Activated gamma-delta T cell treated with Interleukin-2 at 50 U/mL for 16 hours (primary cell): ENCODE data around the gene ZHX3.

ENCODE experiments used
- DNase-seq: peaks from one replicate; pipeline ENCODE4 v3.0.0-alpha.2; 2020

ZHX3 gene

DNA sequence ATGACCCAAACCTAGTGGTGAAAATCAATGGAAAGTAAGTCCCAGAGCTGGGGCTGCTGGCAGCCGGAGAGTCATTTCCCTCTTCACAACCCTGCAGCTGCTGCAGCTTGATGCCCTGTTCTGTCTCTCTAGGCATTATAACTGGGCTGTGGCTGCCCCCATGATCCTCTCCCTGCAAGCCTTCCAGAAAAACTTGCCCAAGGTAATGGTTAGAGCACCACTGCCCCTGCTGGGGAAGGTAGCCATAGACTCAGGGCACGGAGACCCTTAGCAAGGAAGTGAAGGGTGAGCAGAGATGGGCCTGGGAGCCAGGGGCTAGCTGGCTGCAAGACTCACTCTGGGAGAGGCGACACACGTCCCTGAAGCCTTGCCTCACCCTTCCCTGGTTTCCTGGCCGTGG, 35.1 kb upstream of the ZHX3 start:
- no peak for DNase-seq

DNA sequence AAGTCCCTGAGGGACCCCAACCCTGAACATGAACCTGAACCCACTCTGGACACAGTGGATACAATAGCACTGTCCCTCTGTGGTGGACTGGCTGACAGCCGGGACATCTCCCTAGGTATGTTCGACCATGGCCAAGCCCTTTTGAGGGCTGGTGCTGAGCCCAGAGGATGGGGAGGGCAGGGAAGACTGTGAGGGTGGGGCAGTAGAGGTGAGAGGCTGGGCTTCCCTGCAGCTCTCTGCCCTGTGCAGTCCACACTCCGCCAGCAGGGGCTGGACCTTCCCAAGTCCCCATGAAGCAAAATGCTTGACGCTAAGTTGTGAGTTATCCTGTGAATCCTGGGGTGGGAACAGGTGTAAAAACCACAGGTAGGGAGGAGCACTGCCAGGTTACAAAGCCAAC, 34.6 kb upstream of the ZHX3 start:
- DNase-seq = no peak

DNA sequence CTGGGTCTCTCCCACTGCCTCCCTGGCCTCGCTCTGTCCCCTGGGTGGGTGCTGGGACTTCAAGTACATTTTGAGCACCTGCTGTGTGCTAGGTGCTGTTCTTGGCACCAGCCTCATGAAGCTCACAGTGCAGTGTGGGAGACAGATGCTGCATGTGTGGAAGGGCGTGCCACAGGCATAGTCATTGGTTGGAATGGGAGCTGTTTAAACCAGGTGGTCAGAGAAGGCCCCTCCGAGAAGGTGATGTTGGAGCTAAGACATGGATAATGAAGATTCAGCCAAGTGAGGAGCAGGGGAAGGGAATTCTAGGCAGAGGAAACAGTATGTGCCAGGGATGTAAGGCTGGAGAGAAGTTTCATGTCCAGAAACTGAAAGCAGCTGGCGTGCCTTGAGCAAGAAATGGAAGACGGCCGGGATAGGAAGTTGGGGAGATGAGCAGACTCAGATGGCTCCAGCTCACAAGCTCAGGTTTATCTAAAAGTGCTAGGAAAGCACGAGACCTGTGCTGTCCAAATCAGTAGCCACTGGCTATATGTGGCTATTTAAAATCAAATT, 33.0 kb upstream of the ZHX3 start:
- DNase-seq = no peak

DNA sequence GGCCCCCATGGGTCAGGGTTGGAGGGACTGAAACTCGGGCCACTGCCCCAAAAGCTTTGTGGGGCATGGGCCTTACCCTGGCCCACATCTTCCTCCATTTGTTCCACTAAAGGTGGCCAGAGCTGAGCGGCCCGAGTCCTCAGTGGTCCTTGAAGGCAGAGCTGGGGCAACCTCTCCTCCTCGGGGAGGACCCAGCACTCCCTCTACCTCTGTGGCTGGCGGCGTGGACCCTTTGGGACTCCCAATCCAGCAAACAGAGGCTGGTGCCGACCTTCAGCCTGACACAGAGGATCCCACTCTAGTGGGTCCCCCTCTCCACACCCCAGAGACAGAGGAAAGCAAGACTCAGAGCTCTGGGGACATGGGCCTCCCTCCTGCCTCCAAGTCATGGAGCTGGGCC, 32.4 kb upstream of the ZHX3 start:
- DNase-seq = no peak

DNA sequence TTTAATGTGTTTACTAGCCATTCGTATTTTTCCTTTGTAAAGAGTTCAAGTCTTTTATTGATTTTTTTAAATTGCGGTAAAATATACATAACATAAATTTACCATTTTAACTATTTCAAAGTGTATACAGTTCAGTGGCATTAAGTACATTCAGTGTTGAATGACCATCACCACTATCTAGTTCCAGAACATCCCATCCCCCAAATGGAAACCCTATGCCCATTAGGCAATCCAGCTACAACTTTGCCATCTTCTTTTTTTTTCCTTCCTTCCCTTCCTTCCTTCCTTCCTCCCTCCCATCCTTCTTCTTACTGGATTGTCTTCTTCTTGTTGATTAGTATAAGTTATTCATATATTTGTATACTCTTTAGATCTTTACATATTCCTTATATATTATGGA, 31.7 kb upstream of the ZHX3 start:
- no peak for DNase-seq

DNA sequence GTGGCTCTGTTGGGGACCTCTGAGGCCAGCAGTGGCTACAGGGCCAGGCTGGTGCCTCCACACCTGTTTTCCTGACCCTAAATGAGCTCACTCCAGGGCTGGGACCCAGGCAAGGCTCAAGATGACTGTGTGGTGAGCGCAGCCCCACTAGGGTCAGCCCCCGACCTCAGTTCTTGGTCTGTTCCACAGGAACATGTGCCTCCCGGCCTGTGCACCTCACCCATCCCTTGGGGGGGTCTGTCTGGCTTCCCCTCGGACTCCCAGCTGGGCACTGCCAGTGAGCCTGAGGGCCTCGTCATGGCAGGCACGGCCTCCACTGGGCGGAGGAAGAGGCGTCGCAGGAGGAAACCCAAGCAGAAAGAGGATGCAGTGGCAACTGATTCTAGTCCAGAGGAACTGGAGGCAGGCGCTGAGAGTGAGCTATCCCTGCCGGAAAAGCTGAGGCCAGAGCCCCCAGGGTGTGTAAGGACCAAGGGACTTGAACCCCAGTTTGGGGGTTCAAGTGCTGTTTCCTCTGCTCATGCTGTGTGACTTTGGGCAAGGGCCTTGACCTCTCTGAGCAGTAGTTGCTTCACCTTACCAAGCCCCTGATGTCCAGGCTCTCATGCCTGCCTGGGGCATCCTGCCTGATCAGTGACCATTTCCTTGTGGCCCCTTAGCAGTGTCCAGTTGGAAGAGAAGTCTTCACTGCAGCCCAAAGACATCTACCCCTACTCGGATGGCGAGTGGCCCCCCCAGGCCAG, 31.1 kb upstream of the ZHX3 start:
- no peak for DNase-seq

DNA sequence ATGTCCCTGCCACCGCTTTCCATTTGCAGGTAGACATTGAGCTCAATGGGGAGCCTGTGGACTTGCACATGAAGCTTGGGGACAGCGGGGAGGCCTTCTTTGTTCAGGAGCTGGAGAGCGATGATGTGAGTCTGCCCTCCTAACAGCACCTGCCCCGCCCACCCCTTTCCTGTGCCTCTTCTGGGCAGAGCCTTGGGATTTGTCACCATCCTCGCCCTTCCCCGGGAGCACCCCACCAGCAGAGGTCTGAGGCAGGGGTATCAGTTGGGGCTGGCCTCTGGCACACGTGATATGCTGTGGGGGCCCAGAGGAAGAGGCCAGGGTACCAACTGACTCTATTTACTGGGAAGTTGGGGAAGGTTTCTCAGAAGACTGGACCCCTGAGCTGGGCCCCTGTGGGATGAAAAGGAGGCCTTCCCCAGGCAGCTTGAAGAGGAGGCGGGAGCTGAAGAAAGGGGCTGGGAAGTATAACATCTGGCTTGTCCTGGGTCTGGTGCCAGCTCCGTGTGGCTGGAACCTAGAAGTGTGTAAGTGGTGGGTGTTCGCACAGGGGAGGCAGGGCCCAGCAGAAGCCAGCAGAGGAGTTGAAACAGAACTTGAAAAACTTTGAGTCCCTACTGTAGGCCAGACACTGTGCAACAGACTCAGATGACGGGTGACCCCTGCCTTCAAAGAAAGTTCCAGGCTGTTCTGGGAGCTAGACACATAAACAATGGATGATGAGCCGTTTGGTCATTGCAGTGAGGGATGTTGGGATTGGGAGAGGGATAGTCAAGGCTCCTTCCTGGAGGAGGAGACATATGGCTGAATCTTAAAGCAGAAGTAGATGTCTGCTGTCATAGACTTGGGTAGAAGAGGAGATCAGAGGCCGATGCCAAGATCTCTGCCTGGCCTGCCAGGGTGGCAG, 30.2 kb upstream of the ZHX3 start:
- no peak for DNase-seq

DNA sequence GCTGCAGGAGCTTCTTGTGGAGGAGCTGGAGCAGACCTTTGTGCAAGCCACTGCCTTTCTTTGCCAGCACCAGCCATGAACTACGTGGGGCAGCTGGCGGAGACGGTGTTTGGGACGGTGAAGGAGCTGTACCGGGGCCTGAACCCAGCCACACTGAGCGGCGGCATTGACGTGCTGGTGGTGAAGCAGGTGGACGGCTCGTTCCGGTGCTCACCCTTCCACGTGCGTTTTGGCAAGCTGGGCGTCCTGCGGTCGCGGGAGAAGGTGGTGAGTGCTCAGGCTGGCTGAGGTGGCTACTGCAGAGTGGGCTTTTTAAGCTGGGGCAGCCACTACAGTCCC, 28.2 kb upstream of the ZHX3 start:
- DNase-seq = no peak

DNA sequence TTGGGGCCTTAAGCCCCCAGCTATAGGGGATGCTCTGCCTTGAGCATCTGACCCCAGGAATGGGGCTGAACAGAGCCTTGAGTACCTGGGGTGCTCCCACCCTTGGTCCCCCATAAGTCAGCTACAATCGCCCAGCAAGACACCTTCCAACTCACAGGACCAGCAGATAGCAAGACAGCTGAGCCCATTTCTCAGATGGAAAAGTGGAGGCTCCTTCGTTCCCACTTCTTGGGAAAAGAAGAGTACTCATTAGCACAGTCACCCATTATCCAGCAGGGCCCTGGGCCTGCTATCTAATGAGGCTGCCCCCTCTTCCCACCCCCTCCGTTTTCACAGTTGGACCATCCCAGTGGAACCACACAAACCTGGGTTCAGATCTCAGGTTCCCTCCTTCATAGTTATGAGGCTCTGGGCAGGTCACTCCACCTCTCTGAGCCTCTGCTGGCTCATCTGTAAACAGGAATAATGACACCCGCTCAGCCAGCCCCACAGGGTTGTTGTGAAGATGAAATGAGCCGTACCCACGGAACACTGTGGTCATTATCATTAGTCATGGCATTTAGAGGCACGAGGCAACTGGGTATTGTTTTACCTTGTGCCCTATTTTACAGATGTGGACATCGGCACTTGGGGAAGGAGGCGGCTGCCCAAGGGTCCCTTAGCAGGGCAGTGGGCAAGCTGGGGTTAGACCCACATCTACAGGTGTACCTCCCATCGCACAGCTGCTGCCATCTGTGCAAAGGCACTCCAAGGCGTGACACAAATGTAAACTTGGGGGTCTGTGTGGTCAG, 27.6 kb upstream of the ZHX3 start:
- DNase-seq = no peak

DNA sequence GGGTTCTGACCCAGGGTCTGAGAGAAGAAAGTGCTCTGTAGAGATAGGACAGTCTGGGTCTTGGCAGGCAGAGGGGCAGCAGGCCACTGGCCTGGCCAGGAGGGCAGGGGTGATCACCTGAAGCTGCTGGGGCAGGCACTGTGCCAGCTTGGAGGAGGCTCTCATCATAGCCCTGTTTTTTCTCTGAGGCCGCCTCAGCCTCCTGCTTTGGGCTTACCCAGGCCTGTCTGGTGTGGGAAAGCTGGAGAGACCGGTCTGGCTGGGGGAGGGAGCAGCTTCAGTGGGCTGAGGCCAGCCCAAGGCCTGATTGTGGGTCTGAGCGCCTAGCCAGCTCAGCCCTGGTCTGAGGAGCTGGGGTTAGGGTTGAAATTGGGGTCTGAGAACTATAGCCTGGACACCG, 26.9 kb upstream of the ZHX3 start:
- DNase-seq = no peak

DNA sequence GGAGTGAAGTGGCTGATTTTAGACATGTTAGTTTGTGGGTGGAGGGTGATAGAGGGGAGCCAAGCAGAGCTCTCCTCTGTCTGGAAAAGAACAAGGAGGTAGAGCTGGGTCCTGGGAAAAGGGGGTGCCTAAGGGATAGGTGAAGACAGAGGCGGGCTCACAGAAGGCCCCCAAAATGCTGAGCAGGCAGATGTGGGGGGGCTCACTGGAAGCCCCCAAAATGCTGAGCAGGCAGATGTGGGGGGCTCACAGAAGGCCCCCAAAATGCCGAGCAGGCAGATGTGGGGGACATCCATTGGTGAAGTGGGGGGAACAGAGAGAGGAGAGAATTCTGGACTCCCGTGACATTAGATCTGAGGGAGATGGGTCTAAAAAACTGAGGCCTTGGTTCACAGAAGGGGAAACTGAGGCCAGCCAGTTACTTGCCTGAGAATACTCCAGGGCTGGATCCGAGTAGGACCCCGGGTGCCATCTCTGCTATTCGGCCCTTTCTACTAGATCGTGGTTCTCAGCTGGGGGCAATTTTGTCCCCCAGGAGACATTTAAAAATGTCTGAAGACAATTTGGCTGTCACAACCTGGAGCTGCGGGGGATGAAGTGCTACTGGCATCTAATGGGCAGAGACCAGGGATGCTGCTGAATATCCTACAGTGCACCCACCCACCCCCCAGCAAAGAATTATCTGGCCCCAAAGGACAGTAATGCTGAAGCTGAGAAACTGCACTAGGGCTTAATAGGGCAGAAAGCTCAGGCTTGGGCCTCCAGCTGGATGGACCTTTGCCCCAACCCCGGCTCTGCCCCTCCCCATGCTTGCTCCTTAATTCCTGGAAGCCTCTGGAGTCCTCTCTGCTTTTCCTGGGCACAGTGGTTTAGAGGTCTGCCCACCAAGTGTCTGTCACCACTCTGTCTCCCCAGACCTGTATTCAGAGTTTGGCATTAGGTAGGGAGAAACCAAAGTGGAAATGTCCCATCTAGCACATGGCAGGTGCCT, 25.2 kb upstream of the ZHX3 start:
- no peak for DNase-seq

DNA sequence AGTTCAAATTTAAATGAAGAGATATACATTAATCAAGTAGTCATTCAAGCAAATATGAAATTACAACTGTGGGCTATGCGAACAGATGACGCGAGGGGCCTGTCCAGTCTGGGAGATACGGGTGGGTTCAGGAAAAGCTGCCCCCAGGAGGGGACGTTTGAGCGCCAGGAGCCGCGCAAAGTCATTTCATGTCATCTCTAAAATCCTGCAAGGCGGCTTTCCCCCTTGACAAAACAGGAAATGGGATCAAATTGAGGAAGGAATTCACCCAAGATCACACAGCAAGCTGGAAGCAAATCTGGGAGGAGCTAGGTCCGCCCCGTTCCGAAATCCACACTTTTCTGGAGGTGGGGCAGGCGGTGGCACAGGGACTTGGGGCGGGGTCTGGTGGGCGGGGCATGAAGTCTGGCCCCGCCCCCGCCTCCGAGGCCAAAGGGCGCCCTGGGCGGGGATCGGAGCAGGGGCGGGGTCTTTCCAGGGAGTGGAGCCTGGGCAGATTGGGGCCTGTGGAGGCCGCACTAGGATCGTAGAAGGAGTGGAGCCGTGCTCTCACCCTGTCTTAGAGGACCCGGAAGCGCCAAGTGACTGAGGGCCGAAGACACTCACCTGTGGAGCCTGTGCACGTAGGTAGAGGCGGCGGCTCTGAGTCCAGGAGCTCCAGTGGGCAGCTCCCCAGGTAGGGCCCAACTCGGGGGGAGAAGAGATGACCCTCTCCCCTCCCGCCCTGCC, 23.0 kb upstream of the ZHX3 start, which contains the start of gene LPIN3:
LPIN3 (plus strand) TSS at position 495 of the 729 bp plus-strand sequence. CDS start 4,983 bp downstream, outside the sequence.
- peak; percentile 24 for DNase-seq

DNA sequence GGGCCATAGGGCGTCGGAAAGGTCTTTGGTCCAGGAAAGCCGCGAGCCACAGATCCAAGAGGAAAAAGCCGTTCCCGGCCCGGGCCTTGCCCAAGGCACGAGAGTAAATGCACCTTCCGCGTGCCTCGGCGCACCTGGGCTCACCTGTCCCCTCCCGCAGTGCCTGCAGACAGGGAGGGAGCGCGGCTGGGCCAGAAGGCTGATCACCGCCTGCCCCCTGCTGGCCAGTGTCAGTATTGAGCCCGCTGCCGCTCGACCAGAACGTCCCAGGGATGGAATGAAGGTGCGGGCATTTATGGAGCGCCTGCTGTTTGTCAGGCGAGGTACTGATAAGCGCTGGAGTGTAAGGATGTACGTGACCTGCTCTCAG, 22.4 kb upstream of the ZHX3 start:
- DNase-seq = peak; percentile 83

DNA sequence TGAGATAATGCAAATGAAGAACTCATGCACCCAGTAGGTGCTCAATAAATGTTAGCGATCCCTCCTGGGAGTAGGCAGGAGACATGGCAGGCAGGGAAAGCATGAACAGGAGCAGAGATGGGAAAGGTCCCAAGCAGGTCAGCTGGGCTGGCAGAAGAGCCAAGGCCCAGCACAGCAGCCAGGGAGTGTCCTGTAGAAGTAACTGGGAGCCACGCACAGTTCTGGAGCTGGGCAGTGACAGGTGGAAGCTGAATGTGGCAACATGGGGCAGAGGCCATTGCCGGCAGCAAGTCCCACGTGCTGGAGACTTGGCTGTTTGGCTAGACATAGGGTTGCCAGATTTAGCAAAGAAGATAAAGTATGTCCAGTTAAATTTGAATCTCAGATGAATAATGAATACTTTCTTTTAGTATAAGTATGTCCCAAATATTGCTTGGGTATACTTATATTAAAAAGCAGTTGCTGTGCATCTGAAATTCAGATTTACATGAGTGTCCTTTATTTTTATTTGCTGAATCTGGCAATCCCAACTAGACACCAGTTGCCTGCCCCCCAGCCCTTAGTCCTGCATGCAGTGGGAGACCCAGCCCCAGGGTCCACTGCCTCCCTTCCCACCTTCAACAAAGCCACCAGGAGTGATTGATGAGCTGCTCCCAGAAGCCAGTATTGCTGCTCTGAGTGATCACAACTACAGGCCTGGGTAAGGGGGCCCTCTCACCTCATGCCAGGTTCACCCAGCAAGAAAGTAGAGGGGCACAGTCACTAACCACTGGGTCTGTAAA, 19.4 kb upstream of the ZHX3 start:
- no peak for DNase-seq

DNA sequence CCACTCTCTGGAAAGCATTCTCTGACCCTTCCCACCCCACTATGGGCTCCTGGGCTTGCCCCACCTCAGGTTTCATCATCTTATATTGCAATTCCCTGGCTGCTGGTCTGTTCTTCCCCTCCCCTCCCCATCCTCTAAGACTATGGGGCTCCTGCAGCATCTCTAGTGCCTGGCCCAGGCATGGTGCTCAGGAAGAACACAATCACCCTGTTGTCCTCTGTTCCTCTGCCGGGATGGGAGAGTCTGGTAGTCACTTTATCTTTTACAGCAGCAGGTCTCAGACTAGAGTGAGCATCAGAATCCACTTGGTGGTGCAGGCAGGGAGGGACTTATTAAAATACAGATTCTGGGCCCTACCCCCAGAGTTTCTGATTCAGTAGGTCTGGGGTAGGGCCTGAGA, 18.1 kb upstream of the ZHX3 start:
- no peak for DNase-seq

DNA sequence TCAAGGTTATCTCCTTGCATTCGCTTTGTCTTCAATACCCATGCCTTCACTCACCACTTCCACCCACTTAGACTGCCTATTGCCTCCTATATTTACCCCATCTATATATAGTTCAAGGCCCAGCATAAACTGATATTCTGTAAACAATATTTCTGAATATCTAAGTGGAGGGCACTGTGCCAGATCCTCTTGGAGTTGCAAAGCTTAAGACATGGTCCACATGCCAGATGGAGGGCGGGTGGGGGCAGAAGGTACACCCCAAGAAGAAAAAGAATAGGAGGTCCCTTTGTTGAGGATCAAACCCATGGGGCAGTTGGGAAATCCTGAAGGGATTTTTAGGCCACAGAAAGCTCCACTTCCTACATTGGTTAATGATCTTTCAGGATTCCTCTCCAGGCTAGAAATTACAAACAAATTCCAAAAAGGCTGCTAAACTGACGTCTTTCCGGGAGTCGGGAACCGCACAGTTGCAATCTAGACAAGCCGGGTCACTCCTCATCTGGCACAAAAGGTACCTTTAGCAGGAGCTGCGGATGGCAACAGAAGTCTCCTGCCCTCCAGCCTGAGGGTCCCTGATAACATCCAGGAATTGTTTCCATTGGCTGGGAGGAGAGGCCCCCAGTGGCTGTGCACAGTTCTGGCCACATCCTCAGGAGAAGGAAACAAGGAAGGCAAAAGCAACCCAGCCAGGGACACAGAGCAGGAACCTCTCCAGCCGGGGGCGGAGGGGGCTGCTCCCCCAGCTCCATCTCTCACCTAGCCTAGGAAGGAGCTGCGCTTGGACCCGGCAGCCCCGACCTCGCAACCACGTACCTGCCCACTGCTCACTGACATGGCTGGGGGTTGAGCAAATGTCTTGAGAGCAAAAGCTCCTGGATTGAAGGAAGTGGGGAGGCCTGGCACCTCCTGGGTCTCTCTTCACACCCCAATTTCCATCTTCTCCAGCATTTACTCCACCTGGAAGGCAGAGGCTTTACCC, 17.2 kb upstream of the ZHX3 start:
- no peak for DNase-seq

DNA sequence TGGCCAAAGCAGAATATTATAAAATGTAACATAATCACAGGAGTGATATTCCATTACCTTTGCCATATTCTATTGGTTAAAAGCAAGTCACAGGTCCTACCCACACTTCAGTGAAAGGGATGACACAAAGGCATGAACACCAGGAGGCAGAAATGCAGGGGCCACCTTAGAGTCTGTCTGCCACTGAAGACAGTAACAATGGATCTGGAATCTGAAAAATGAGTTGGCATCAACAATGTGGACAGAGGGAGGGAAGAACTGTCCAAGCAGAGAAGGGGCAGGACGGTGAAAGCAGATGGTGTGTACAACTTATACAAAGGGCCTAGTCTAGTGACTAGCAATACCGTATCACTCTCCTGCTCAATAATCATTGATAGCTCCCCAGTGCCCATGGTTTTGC, 16.5 kb upstream of the ZHX3 start:
- no peak for DNase-seq

DNA sequence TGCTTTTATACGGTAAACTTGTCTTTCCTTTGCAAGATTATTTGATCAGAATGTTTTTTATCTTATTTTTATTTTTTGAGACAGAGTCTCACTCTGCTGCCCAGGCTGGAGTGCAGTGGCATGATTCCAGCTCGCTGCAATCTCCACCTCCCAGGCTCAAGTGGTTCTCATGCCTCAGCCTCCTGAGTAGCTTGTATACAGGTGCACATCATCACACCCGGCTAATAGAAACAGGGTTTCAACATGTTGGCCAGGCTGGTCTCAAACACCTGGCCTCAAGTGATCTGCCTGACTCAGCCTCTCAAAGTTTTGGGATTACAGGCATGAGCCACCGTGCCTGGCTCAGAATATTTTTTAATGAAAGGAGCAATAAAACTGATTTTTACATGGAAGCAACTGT, 14.2 kb upstream of the ZHX3 start:
- no peak for DNase-seq

DNA sequence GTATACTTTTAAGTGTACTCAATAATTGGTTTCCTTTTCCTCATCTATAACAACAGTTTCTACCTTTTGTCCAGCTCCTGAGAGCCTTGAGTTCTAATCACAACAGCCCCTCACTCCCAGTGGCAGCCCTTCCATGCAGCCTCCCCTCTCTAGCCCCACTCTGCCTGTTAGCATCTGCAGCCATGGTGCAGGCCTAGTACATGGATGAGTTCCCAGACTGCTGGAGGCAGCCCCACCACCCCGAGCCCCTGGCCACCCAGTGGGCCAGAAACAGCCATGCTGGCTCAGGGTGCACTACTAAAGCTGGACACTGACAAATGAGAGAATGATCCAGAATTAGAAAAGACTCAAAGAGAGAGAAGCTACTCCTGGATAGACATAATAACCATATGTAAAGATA, 13.4 kb upstream of the ZHX3 start:
- no peak for DNase-seq
